Activated T-helper 17 cell treated with anti-CD3 and anti-CD28 coated beads, Interleukin-2, amount 50 U/mL, for 72 hours (primary cell): Measurements from ENCODE around the gene IFNA5. TPM values are rescaled to one million over a fixed set of nuclear protein-coding genes. Genes with fewer than 3 reads are reported as not detected.

Experiments used
- ATAC-seq: fragments of 150-1000 bp; cut with Tn5 transposase; replicated peaks from 2 replicates; pipeline ENCODE4 v1.10.0; 2021; ENCODE audit warnings: mild to moderate bottlenecking, moderate library complexity
- H3K27ac Mint-ChIP-seq: one replicate; pipeline ENCODE4 v1.8.0; 2022; ENCODE audit warnings: mixed read lengths
- H3K27me3 Mint-ChIP-seq: one replicate; pipeline ENCODE4 v1.8.0; 2022; ENCODE audit warnings: mixed read lengths
- H3K36me3 Mint-ChIP-seq: one replicate; pipeline ENCODE4 v1.8.0; 2022; ENCODE audit warnings: low read depth, mild to moderate bottlenecking, mixed read lengths
- H3K4me1 Mint-ChIP-seq: one replicate; pipeline ENCODE4 v1.8.0; 2022; ENCODE audit warnings: mixed read lengths
- H3K4me3 Mint-ChIP-seq: one replicate; pipeline ENCODE4 v1.8.0; 2022; ENCODE audit warnings: mild to moderate bottlenecking, mixed read lengths
- H3K9me3 Mint-ChIP-seq: one replicate; pipeline ENCODE4 v1.8.0; 2022; ENCODE audit warnings: mixed read lengths
- total RNA-seq, 2 donors: library from RNA; stranded (reverse); gene quantifications; one replicate each; pipeline ENCODE4 v1.2.3, GENCODE V29; 2022

IFNA5 gene
- total RNA-seq, 2 donors from 2014 or later, result not detected

DNA sequence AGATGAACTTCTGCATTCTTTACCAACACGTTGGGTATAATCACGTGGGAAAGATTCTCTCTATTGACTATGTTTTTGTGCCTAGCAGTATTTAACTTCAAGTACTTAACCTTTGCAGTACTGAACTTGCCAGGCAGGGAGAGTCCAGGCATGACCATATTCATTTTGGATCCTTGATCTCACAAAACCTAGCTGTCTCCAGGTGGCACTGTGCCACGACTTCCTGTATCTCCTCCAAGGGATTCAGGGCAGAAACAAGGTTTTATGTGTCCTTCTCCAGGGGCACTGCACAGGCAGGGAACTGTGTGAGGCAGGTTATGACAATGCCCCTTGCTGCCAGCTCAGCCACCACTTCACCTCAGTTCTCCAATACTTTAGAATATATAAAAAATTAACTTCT is 11.7 kb upstream of the IFNA5 start:
- no peak for ATAC-seq
- H3K4me3 Mint-ChIP-seq, result no peak overlapping the region
- H3K4me1 Mint-ChIP-seq, result peaks cover 4% of the 10 kb centered on the region
- H3K27ac Mint-ChIP-seq, result no peak overlapping the region
- H3K9me3 Mint-ChIP-seq, result no peaks in the 10 kb centered on the region
- H3K27me3 Mint-ChIP-seq, result no peaks in the 10 kb centered on the region
- peaks cover 13% of the 10 kb centered on the region for H3K36me3 Mint-ChIP-seq

DNA sequence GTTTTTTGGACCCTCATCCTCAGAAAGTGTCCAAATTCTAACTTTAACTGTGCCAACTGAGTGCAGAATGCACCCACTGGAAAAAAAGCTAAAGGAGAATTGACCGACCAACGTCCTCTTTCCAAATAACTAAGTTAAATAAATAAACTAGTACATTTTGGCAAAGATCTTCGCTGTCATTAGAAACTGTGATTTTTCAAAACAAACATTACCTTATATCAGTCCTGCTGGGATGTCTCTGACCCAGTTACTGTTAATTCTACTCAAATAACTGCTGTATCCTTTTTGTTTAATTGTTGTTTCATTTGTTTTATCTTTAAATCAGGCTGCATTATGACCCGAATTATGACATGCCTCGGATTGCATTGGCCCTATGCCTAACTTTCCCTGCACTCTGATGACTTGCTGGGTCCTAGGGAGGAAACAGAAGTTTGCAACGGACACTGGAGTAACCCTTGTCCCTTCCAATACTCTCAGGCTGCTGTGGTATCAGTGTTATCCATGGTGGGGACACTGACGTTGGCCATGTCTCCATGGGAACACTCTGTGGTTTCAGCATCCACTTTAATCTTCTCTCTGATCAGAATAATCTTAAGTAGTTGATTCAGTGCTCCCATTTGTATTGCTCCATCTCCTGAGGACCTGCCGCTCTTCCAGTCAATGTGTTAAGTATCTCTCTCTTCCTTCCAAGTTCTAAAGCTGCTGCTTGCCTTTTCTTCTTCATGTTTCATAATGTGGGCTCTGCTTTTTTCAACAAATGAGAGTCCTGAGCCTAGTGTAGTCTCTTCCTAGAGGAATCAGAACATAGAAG is 11.1 kb upstream of the IFNA5 start:
- no peak overlapping the region for H3K4me3 Mint-ChIP-seq
- peaks cover 4% of the 10 kb centered on the region for H3K4me1 Mint-ChIP-seq
- ATAC-seq, result no peak
- no peaks in the 10 kb centered on the region for H3K9me3 Mint-ChIP-seq
- peaks cover 3% of the 10 kb centered on the region for H3K27me3 Mint-ChIP-seq
- H3K27ac Mint-ChIP-seq, result no peak overlapping the region
- peaks cover 6% of the 10 kb centered on the region for H3K36me3 Mint-ChIP-seq

DNA sequence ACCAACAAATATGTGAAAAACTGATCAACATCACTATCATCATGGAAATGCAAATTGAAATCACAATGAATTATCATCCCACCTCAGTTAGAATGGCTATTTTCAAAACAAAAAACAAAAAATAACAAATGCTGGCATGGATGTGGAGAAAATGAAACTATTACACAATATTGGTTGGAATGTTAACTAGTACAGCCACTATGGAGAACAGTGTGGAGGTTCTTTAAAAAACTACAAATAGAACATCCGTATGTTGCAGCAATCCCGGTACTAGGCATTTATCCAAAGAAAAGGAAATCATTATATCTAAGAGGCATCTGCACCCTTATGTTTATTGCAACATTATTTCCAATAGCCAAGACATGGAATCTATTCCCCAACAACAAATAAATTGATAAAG is 9.0 kb upstream of the IFNA5 start:
- no peaks in the 10 kb centered on the region for H3K36me3 Mint-ChIP-seq
- peaks cover 8% of the 10 kb centered on the region for H3K27me3 Mint-ChIP-seq
- no peaks in the 10 kb centered on the region for H3K9me3 Mint-ChIP-seq
- ATAC-seq, result no peak
- no peak overlapping the region for H3K4me3 Mint-ChIP-seq
- H3K27ac Mint-ChIP-seq, result no peak overlapping the region
- peaks cover 4% of the 10 kb centered on the region for H3K4me1 Mint-ChIP-seq

DNA sequence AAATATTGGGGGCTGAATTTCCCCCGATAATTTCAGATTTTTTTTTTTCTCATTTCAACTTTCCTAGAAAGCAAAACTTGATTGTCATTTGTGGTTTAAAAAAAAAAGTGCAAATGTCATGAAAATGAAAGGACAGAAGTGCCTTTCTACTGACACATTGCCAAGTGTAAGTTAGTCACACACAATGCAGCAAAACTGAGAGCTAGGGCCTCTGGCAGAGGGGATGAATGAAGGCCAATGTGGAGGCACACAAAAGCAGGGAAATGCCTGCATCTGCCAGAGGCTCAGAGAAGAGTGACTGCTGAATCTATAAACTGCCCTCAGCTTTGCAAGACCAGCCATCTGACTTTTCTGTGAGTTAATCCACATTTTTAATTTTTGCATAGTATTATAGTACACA is 6.8 kb upstream of the IFNA5 start:
- Mint-ChIP-seq H3K4me1 (no peaks in the 10 kb centered on the region), H3K27me3 (peaks cover 15% of the 10 kb centered on the region), H3K4me3 (no peak overlapping the region), H3K27ac (no peak overlapping the region), H3K36me3 (no peaks in the 10 kb centered on the region), H3K9me3 (no peaks in the 10 kb centered on the region)
- no peak for ATAC-seq

DNA sequence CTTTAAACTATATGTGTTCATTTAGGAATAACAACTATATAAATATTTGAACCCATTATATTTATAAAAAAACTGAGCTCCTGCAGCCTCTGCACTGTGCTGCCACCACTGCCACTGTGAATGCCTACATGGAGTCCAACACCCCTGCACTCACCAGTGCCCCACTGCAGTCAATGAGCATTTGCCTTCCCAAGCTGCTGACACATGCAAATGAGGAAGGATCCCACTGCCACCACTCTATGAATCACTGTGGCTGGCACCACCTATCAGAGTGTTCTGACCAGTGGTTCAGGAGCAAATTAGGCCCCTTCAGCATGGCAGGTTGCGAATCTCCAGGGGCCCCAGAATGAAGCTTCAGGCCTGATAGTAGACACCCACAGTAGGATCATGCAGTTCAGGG is 9.1 kb downstream of the IFNA5 start:
- Mint-ChIP-seq H3K4me3 (no peak overlapping the region), H3K27ac (no peak overlapping the region), H3K9me3 (no peaks in the 10 kb centered on the region), H3K36me3 (no peaks in the 10 kb centered on the region), H3K27me3 (peaks cover 19% of the 10 kb centered on the region), H3K4me1 (peaks cover 3% of the 10 kb centered on the region)
- ATAC-seq, result no peak

DNA sequence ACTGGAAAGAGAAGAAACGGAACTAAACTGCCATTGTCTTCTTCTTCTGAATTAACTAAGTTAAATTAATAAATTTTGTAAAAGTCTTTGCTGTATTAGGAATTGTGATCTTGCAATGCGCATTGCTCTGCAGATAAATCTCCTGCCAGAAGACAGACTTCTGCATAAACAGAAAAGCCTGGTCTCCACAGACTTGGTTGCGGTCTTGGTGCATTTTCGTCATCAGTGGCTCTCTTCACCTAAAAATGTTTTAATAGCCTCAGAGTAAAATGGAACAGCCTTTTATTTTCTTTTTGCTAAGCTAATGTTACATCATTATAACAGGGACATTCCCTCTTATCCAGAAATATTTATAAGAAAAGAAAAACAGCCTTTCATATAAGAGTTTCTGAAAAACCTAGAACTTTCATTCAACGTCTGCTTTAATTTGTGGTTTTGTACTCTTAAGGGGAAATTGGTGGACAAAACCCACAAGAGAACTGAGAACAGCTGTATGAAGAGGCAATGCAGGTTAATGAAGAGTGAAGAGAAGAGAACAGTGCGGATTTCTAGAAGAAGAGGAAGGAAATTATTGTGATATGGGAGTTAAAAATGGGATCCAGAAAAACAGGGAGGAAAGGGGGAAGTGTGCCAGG is 10.1 kb downstream of the IFNA5 start:
- no peak overlapping the region for H3K4me3 Mint-ChIP-seq
- H3K9me3 Mint-ChIP-seq, result no peaks in the 10 kb centered on the region
- H3K27ac Mint-ChIP-seq, result no peak overlapping the region
- no peak for ATAC-seq
- H3K4me1 Mint-ChIP-seq, result peaks cover 3% of the 10 kb centered on the region
- H3K27me3 Mint-ChIP-seq, result peaks cover 12% of the 10 kb centered on the region
- no peaks in the 10 kb centered on the region for H3K36me3 Mint-ChIP-seq

DNA sequence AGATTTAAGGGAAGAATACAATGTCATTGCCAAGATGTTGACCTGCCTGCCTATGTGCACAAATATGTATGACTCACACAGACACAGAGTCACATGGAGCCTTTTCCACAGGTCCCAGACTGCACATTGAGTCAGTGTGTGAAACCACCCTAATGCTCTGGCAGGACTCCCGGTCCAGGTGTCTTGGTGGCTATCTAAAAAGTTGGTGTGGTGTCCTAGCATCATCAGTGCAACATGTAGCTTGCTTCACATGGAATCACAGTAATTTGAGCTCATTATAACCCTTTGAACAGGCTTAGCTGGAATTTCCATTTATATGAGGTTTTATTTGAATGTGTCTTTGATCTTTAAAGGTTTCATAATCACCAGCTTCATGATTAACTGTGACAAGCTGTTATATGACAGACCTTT is 10.7 kb downstream of the IFNA5 start:
- peaks cover 3% of the 10 kb centered on the region for H3K4me1 Mint-ChIP-seq
- H3K27ac Mint-ChIP-seq, result no peak overlapping the region
- peaks cover 12% of the 10 kb centered on the region for H3K27me3 Mint-ChIP-seq
- no peaks in the 10 kb centered on the region for H3K9me3 Mint-ChIP-seq
- peak; percentile 77 for ATAC-seq
- H3K36me3 Mint-ChIP-seq, result no peaks in the 10 kb centered on the region
- H3K4me3 Mint-ChIP-seq, result no peak overlapping the region

DNA sequence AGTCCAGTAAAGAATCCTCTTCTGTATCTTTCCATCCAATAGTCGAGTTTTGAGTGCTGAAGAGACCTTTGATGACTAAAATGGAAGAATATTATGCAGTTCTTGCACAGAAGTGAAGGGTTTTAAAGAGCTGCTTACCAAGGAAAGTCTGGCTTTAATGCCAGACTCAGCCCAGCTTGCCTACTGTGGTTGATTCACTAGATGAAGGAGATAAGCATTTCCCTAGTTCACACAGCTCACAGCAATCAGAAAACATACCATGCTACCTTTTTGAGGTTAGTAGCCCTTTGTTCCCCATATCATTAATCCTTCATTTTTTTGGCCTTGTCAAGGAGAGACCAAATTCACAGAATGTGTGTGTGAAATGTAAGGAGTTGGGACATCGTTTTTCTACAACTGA is 15.3 kb downstream of the IFNA5 start:
- Mint-ChIP-seq H3K27me3 (peaks cover 20% of the 10 kb centered on the region), H3K9me3 (no peaks in the 10 kb centered on the region), H3K4me1 (peaks cover 3% of the 10 kb centered on the region), H3K27ac (no peak overlapping the region), H3K36me3 (no peaks in the 10 kb centered on the region), H3K4me3 (no peak overlapping the region)
- no peak for ATAC-seq

DNA sequence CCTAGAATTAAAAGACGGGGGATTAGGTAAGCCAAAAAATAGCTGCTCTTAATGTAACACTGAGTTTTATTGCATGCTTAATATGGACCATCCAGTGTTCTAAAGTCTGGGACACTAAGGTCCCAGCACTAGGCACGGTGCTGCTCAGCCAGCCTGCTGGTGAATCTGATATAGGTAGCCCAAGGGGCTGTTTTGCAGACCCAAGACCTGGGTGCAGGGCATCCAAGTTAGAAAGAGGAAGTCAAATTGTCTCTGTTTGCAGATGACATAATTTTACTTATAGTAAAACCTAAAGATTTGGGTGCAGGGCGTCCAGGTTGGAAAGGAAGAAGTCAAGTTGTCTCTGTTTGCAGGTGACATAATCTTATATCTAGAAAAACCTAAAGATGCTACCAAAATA is 17.8 kb downstream of the IFNA5 start:
- Mint-ChIP-seq H3K36me3 (no peaks in the 10 kb centered on the region), H3K4me3 (no peak overlapping the region), H3K27ac (no peak overlapping the region), H3K4me1 (no peaks in the 10 kb centered on the region), H3K9me3 (no peaks in the 10 kb centered on the region), H3K27me3 (peaks cover 16% of the 10 kb centered on the region)
- ATAC-seq, result no peak

DNA sequence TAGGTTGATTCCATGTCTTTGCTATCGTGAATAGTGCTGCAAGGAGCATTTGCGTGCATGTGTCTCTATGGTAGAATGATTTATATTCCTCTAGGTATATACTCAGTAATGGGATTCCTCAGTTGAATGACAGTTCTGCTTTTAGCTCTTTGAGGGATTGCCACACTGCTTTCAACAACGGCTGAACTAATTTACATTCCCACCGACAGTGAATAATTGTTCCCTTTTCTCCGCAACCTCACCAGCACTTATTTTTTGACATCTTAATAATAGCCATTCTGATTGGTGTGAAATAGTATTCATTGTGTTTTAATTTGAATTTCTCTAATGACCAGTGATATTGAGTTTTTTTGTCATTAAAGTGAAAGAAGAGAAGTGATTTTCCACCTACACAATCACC is 18.5 kb downstream of the IFNA5 start:
- no peak overlapping the region for H3K4me3 Mint-ChIP-seq
- no peak for ATAC-seq
- peaks cover 16% of the 10 kb centered on the region for H3K27me3 Mint-ChIP-seq
- H3K36me3 Mint-ChIP-seq, result no peaks in the 10 kb centered on the region
- no peaks in the 10 kb centered on the region for H3K9me3 Mint-ChIP-seq
- no peak overlapping the region for H3K27ac Mint-ChIP-seq
- no peaks in the 10 kb centered on the region for H3K4me1 Mint-ChIP-seq

DNA sequence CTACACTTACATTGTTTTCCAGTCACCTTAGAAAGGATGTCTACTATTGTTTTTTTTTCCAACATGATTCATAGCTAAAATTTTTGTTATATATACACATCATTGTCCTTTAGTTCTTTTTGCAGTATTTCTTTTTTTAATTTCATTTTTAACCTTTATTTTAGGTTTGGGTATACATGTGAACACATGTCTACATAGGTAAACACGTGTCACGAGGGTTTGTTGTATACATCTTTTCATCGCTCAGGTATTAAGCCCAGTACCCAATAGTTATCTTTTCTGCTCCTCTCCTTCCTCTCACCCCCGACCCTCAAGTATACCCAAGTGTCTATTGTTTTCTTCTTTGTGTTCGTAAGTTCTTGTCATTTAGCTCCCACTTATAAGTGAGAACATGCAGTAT is 19.0 kb downstream of the IFNA5 start:
- no peak for ATAC-seq
- Mint-ChIP-seq H3K36me3 (no peaks in the 10 kb centered on the region), H3K4me1 (no peaks in the 10 kb centered on the region), H3K27me3 (peaks cover 18% of the 10 kb centered on the region), H3K4me3 (no peak overlapping the region), H3K9me3 (no peaks in the 10 kb centered on the region), H3K27ac (no peak overlapping the region)

DNA sequence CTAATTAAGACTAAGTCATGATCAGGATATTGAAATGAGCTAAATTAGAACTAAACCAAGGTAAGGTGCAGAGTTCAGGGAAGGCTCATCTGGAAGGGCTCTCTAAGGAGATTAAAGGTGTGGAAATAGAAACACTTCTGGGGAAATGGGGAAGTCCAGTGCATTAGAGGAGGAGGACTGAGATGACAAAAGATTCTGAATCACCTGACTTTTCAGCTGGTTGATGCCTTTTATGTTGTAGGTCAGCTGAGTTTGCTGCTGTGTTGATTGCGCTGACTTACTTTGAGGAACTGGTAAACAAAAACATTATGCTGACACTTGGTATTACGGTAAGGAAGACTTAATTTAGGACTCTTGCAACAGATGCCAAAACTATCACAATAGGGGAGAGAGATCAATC is 23.8 kb downstream of the IFNA5 start:
- H3K4me1 Mint-ChIP-seq, result no peaks in the 10 kb centered on the region
- peaks cover under 1% of the 10 kb centered on the region for H3K9me3 Mint-ChIP-seq
- no peak overlapping the region for H3K4me3 Mint-ChIP-seq
- no peaks in the 10 kb centered on the region for H3K36me3 Mint-ChIP-seq
- H3K27ac Mint-ChIP-seq, result no peak overlapping the region
- H3K27me3 Mint-ChIP-seq, result peaks cover 15% of the 10 kb centered on the region
- ATAC-seq, result no peak

DNA sequence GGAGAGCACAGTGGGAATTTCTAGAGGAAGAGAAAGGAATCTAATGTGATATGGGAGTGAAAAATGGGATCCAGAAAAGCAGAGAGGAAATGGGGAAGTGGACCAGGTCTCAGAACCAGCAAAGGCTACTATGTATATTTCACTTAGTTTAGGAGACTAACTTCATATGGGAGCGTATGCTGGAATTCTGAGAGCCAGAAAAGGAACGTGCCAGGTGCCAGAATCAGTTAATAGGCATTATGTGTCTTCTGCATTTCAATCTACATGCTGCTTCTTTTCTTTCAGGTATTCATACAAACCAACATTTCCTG is 36.8 kb downstream of the IFNA5 start:
- H3K9me3 Mint-ChIP-seq, result no peaks in the 10 kb centered on the region
- no peak overlapping the region for H3K4me3 Mint-ChIP-seq
- no peaks in the 10 kb centered on the region for H3K4me1 Mint-ChIP-seq
- no peaks in the 10 kb centered on the region for H3K36me3 Mint-ChIP-seq
- H3K27me3 Mint-ChIP-seq, result peaks cover 28% of the 10 kb centered on the region
- no peak for ATAC-seq
- no peak overlapping the region for H3K27ac Mint-ChIP-seq

DNA sequence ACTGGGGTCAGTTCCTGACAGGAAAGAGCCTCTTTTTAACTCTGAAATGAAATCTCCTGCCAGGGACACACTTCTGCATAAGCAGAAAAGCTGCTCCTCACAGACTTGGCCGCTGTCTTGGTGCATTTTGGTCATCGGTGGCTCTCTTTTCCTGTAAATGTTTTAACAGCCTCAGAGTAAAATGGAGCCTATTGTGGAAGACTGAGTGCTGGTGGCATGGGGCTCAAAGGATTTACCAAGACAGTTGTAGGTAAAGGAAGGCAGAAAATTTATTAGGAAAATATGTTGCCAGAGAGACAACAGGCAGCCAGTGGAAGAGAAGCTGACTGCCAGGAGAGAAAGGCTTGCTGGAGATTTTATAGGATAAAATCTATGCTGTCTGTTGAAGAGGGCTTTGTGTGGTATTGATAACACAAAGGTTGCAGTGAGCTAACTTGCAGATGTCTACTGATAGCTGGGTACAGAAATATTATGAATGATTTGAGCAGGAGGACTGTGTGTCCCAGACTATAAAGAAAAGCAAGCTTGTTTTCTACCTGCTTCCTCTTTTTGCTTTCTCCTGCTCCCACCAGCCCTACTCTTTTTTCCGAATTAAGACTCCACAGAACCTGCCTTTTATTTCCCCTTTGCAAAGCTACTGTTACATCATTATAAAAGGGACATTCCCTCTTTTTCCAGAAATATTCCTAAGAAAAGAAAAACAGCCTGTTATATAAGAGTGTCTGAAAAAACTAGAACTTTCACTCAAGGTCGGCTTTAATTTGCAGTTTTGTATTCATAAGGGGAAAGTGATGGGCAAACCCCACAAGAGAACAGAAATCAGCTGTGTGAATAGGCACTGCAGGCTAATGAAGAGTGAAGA is 37.4 kb downstream of the IFNA5 start:
- H3K36me3 Mint-ChIP-seq, result no peaks in the 10 kb centered on the region

More for the DNA sequence above, 37.4 kb downstream of the IFNA5 start:
- Mint-ChIP-seq H3K9me3 (no peaks in the 10 kb centered on the region), H3K27ac (no peak overlapping the region), H3K27me3 (peaks cover 25% of the 10 kb centered on the region), H3K4me1 (no peaks in the 10 kb centered on the region), H3K4me3 (no peak overlapping the region)
- no peak for ATAC-seq
